ENCODE data around the gene HAUS8.
"Not testable (repeated sequence)": the region's sequence is repeated elsewhere in the genome, so short reads cannot be mapped to it uniquely, and the experiment has no call there.

HAUS8 gene

DNA sequence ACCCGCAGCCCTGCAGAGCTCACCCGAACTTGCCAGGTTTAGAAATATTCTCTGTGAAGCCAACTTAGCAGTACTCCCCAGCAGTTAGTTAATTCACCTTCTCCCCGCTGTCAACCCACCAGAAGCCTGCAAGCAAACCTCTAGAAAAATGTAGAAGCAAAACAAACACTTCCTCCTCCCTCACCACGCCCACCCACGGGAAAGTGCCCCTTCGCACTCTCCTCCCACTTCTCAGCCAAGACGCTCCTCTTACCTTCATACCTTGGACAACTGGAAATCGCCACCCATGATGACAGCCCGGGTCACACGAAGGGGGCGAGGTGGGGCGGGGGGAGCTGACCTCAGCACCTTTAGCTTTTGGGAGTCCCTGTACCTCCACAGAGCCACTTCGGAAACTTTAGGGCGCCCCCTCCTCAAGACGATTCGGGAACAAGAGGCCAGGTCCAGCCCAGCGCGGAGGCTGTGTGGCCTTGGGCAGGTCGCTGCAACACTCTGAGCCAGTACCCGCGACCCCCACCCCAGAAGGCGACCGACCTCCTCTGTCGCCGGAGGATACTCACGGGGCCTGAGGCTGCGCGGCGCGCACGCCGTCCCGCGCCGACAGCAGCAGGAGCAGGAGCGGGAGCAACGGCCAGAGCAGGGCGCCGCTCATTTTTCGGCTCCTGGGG lies 49.1 kb downstream of the HAUS8 start:
- Histone ChIP-seq H3K4me1 (ENCODE audit: control insufficient read depth in 5 of 5, insufficient read depth in 5 of 5, low read length in 5 of 5) (peaks cover 0 to 20% (median 16%) of the 10 kb centered on the region in 5 donors), H3K27ac (ENCODE audit: low read depth, low read length) (no peak overlapping the region), H3K9me3 (ENCODE audit: control insufficient read depth in 5 of 5, low read length in 5 of 5) (peaks cover 0 to 21% (median 14%) of the 10 kb centered on the region in 5 donors), H3K4me3 (ENCODE audit: low read depth in 1 of 5, low read length in 5 of 5) (peak overlapping the region in 3 of 5 donors; percentile 25 to 54 (median 46)), H3K9ac (ENCODE audit: low read length in 5 of 5) (no peak overlapping the region), H3K36me3 (ENCODE audit: control insufficient read depth in 5 of 5, insufficient read depth in 5 of 5, low read length in 5 of 5) (no peaks in the 10 kb centered on the region), H3K27me3 (ENCODE audit: control insufficient read depth in 5 of 5, insufficient read depth in 4 of 5, low read length in 5 of 5) (peaks cover 15 to 33% (median 26%) of the 10 kb centered on the region in 5 donors)

DNA sequence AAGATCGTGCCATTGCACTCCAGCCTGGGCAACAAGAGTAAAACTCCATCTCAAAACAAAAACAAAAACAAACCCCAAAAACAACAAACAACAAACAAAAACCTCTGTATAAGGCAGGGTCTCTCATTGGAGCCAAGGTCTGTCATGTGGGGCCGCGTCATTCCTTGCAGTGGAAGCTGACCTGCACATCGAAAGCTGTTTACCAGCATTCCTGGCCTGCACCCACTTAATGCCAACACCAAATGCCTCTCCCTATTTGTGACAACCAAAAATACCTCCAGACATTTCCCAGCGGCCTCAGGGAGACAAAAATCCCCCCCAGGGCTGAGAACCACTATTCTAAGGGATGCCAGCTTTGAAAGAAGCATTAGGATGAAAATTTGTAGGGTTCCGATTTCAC lies 49.9 kb downstream of the HAUS8 start:
- Histone ChIP-seq H3K36me3 (ENCODE audit: control insufficient read depth in 5 of 5, insufficient read depth in 5 of 5, low read length in 5 of 5) (no peaks in the 10 kb centered on the region), H3K27me3 (ENCODE audit: control insufficient read depth in 5 of 5, insufficient read depth in 4 of 5, low read length in 5 of 5) (peaks cover 15 to 33% (median 26%) of the 10 kb centered on the region in 5 donors), H3K4me1 (ENCODE audit: control insufficient read depth in 5 of 5, insufficient read depth in 5 of 5, low read length in 5 of 5) (peaks cover 0 to 27% (median 20%) of the 10 kb centered on the region in 5 donors), H3K27ac (ENCODE audit: low read depth, low read length) (no peak overlapping the region), H3K4me3 (ENCODE audit: low read depth in 1 of 5, low read length in 5 of 5) (no peak overlapping the region), H3K9ac (ENCODE audit: low read length in 5 of 5) (no peak overlapping the region), H3K9me3 (ENCODE audit: control insufficient read depth in 5 of 5, low read length in 5 of 5) (peaks cover 0 to 21% (median 14%) of the 10 kb centered on the region in 5 donors)

DNA sequence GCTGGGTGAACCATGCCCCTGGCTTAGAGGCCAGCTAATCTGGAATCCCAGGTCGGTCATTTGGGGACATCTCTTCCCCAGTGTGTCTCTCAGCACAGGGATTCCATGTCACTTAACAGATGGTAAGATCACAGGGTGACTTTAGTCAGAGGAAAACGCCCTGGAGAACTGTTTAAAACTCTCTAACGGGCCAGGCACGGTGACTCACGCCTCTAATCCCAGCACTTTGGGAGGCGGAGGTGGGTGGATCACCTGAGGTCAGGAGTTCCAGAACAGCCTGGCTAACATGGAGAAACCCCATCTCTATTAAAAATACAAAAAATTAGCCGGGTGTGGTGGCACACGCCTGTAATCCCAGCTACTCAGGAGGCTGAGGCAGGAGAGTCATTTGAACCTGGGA lies 50.3 kb downstream of the HAUS8 start:
- not testable (repeated sequence) for H3K4me3 ChIP-seq (ENCODE audit: low read depth in 1 of 5, low read length in 5 of 5); H3K36me3 ChIP-seq (ENCODE audit: control insufficient read depth in 5 of 5, insufficient read depth in 5 of 5, low read length in 5 of 5); H3K9ac ChIP-seq (ENCODE audit: low read length in 5 of 5); H3K27ac ChIP-seq (ENCODE audit: low read depth, low read length)
- H3K4me1 ChIP-seq (ENCODE audit: control insufficient read depth in 5 of 5, insufficient read depth in 5 of 5, low read length in 5 of 5): peaks cover 0 to 30% (median 22%) of the 10 kb centered on the region in 5 donors
- peaks cover 0 to 21% (median 14%) of the 10 kb centered on the region in 5 donors for H3K9me3 ChIP-seq (ENCODE audit: control insufficient read depth in 5 of 5, low read length in 5 of 5)
- peaks cover 15 to 33% (median 26%) of the 10 kb centered on the region in 5 donors for H3K27me3 ChIP-seq (ENCODE audit: control insufficient read depth in 5 of 5, insufficient read depth in 4 of 5, low read length in 5 of 5)

DNA sequence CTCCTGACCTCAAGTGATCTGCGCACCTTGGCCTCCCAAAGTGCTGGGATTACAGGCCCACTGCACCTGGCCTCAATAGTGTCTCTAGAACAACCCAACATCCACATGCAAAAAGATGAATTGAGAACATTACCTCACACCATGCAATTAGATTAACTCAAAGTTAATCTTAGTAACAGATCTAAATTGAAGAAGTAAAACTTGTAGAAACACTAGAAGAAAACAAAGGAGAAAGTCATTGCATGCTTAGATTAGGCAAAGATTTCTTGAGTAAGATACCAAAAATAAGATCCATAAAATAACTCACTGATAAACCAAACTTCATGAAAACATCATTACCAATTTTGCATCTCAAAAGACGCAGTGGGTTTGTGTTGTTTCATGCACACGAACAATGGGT lies 51.4 kb downstream of the HAUS8 start:
- no peak overlapping the region for H3K9ac ChIP-seq (ENCODE audit: low read length in 5 of 5)
- peaks cover 15 to 33% (median 25%) of the 10 kb centered on the region in 5 donors for H3K27me3 ChIP-seq (ENCODE audit: control insufficient read depth in 5 of 5, insufficient read depth in 4 of 5, low read length in 5 of 5)
- H3K4me1 ChIP-seq (ENCODE audit: control insufficient read depth in 5 of 5, insufficient read depth in 5 of 5, low read length in 5 of 5): peaks cover 0 to 30% (median 22%) of the 10 kb centered on the region in 5 donors
- H3K9me3 ChIP-seq (ENCODE audit: control insufficient read depth in 5 of 5, low read length in 5 of 5): peaks cover 0 to 21% (median 14%) of the 10 kb centered on the region in 5 donors
- H3K4me3 ChIP-seq (ENCODE audit: low read depth in 1 of 5, low read length in 5 of 5): no peak overlapping the region
- H3K27ac ChIP-seq (ENCODE audit: low read depth, low read length): no peak overlapping the region
- H3K36me3 ChIP-seq (ENCODE audit: control insufficient read depth in 5 of 5, insufficient read depth in 5 of 5, low read length in 5 of 5): no peaks in the 10 kb centered on the region

DNA sequence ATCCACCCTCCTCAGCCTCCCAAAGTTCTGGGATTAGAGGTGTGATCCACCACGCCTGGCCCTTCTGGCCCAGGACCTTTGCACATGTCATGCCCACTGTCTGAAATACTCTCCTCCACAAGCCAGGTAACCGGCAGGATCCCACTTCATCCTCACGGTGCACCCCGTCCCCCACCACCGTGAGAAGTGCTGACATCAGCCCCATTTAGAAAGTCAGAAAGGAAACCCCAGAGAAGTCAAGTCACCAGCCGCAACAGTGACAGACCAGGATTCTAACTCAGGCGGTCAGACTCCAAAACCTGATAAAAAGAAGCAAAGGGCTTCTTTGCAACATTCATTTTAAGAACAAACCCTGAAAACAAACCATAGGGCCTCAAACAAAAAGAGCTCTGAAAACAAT lies 52.5 kb downstream of the HAUS8 start:
- Histone ChIP-seq H3K4me3 (ENCODE audit: low read depth in 1 of 5, low read length in 5 of 5) (no peak overlapping the region), H3K27me3 (ENCODE audit: control insufficient read depth in 5 of 5, insufficient read depth in 4 of 5, low read length in 5 of 5) (peaks cover 15 to 25% (median 15%) of the 10 kb centered on the region in 5 donors), H3K9me3 (ENCODE audit: control insufficient read depth in 5 of 5, low read length in 5 of 5) (peaks cover 0 to 21% (median 14%) of the 10 kb centered on the region in 5 donors), H3K4me1 (ENCODE audit: control insufficient read depth in 5 of 5, insufficient read depth in 5 of 5, low read length in 5 of 5) (peaks cover 0 to 30% (median 22%) of the 10 kb centered on the region in 5 donors), H3K36me3 (ENCODE audit: control insufficient read depth in 5 of 5, insufficient read depth in 5 of 5, low read length in 5 of 5) (no peaks in the 10 kb centered on the region), H3K27ac (ENCODE audit: low read depth, low read length) (no peak overlapping the region), H3K9ac (ENCODE audit: low read length in 5 of 5) (no peak overlapping the region)

DNA sequence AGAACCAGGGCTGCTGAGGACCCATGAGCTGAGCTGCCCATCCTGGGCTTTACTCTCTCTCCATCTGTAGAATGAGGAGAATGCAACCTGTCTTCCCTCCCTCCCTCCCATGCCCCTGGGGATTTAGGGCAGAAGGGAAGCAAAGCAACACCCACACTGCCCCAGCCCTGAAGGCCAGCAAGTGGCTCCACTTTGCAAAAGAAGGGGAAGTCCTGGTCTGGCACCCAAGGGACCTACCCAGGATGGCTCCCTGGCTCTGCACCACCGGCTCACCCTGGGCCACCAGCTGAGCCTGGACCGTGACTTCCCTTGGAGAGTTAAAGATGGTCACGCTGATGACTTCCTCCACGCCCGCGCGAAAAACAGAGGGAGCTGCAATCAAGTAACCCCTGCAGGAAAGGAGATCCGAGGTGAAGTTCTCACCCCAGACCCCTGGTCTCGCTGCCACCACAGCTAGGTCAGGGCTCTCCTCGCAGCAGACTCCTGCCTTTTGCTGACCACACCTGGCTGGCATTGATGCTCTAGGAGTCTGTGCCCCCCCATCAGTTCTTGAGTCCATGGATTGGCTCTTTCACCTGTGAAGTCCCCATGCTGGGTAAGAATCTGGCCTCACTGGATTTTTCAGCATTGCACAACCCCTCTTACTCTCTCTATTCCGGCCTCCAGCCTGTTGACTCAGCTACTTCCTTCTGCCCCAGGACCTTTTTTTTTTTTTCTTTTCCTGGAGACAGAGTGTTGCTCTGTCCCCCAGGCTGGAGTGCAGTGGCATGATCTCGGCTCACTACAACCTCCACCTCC lies 53.3 kb downstream of the HAUS8 start:
- H3K4me3 ChIP-seq (ENCODE audit: low read depth in 1 of 5, low read length in 5 of 5): no peak overlapping the region
- peaks cover 8 to 18% (median 12%) of the 10 kb centered on the region in 5 donors for H3K27me3 ChIP-seq (ENCODE audit: control insufficient read depth in 5 of 5, insufficient read depth in 4 of 5, low read length in 5 of 5)
- H3K4me1 ChIP-seq (ENCODE audit: control insufficient read depth in 5 of 5, insufficient read depth in 5 of 5, low read length in 5 of 5): peaks cover 0 to 30% (median 22%) of the 10 kb centered on the region in 5 donors
- H3K9me3 ChIP-seq (ENCODE audit: control insufficient read depth in 5 of 5, low read length in 5 of 5): peaks cover 0 to 21% (median 14%) of the 10 kb centered on the region in 5 donors
- H3K36me3 ChIP-seq (ENCODE audit: control insufficient read depth in 5 of 5, insufficient read depth in 5 of 5, low read length in 5 of 5): no peaks in the 10 kb centered on the region
- H3K9ac ChIP-seq (ENCODE audit: low read length in 5 of 5): no peak overlapping the region
- no peak overlapping the region for H3K27ac ChIP-seq (ENCODE audit: low read depth, low read length)

DNA sequence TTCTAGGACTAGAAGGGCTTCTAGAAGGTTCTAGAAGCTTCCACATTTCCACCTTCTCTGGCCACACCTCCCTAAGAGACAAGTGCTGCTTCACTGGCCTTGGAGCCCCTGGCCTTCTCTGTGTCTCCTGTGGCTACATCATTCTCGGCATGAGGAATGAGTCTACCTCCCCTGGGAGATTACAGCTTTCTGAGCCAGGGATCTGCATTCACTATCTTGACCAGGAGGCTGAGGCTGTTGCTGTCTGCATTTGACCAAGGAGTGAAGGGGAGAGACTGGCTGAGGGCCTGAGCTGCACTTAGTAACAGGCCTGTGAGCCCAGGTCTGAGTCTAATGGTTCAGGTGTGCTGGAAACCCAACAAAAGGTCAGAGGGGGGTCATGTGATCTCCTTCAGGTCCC lies 53.9 kb downstream of the HAUS8 start:
- H3K9me3 ChIP-seq (ENCODE audit: control insufficient read depth in 5 of 5, low read length in 5 of 5): peaks cover 0 to 21% (median 14%) of the 10 kb centered on the region in 5 donors
- H3K4me1 ChIP-seq (ENCODE audit: control insufficient read depth in 5 of 5, insufficient read depth in 5 of 5, low read length in 5 of 5): peaks cover 0 to 29% (median 22%) of the 10 kb centered on the region in 5 donors
- H3K27ac ChIP-seq (ENCODE audit: low read depth, low read length): peak overlapping the region; percentile 16
- H3K9ac ChIP-seq (ENCODE audit: low read length in 5 of 5): no peak overlapping the region
- H3K27me3 ChIP-seq (ENCODE audit: control insufficient read depth in 5 of 5, insufficient read depth in 4 of 5, low read length in 5 of 5): peaks cover 7 to 18% (median 11%) of the 10 kb centered on the region in 5 donors
- H3K36me3 ChIP-seq (ENCODE audit: control insufficient read depth in 5 of 5, insufficient read depth in 5 of 5, low read length in 5 of 5): no peaks in the 10 kb centered on the region
- no peak overlapping the region for H3K4me3 ChIP-seq (ENCODE audit: low read depth in 1 of 5, low read length in 5 of 5)

DNA sequence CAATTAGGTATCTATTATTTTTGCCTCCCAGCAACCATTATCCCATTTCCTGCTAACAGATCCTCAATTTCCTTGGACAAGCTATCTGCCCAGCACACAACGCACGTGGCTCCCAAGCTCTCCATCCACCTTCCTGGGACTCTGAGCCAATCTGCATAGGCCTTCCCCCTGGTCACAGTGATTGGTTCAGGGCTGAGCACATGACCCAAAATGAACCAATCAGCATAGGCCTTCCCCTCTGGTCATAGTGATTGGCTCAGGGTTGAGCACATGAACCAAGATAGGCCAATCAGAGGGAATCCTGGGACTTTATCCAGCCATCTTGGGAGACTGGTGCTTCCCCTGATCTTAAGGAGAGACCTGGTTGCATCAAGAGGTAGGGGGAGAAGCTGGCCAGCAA lies 54.4 kb downstream of the HAUS8 start:
- Histone ChIP-seq H3K36me3 (ENCODE audit: control insufficient read depth in 5 of 5, insufficient read depth in 5 of 5, low read length in 5 of 5) (no peaks in the 10 kb centered on the region), H3K27ac (ENCODE audit: low read depth, low read length) (peak overlapping the region; percentile 16), H3K4me1 (ENCODE audit: control insufficient read depth in 5 of 5, insufficient read depth in 5 of 5, low read length in 5 of 5) (peaks cover 0 to 25% (median 17%) of the 10 kb centered on the region in 5 donors), H3K9me3 (ENCODE audit: control insufficient read depth in 5 of 5, low read length in 5 of 5) (peaks cover 0 to 21% (median 14%) of the 10 kb centered on the region in 5 donors), H3K9ac (ENCODE audit: low read length in 5 of 5) (no peak overlapping the region), H3K27me3 (ENCODE audit: control insufficient read depth in 5 of 5, insufficient read depth in 4 of 5, low read length in 5 of 5) (peaks cover 2 to 13% (median 6%) of the 10 kb centered on the region in 5 donors), H3K4me3 (ENCODE audit: low read depth in 1 of 5, low read length in 5 of 5) (peak overlapping the region in 1 of 5 donors; percentile 13)

DNA sequence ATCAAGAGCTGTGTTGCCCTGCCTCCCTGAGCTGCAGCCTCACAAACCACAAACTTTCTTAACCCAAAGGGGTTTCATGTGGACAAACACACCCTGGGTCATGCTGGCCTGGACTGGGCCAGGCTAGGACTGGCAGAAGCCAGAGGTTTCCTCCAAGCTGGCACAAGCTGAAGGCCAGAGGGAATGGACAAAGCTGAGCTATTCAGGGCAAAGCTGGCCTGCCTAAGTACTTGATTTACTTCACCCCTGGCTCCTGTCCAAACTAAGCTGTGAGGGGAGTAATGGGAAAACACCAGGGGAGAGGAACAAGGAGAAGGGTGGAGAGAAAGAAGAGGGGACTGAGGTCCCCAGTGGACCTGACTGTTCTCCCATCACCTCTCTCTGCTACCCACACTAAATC lies 54.9 kb downstream of the HAUS8 start:
- Histone ChIP-seq H3K9me3 (ENCODE audit: control insufficient read depth in 5 of 5, low read length in 5 of 5) (peaks cover 0 to 21% (median 14%) of the 10 kb centered on the region in 5 donors), H3K27me3 (ENCODE audit: control insufficient read depth in 5 of 5, insufficient read depth in 4 of 5, low read length in 5 of 5) (peaks cover 0 to 9% (median 3%) of the 10 kb centered on the region in 5 donors), H3K4me1 (ENCODE audit: control insufficient read depth in 5 of 5, insufficient read depth in 5 of 5, low read length in 5 of 5) (peaks cover 0 to 25% (median 15%) of the 10 kb centered on the region in 5 donors), H3K36me3 (ENCODE audit: control insufficient read depth in 5 of 5, insufficient read depth in 5 of 5, low read length in 5 of 5) (no peaks in the 10 kb centered on the region), H3K4me3 (ENCODE audit: low read depth in 1 of 5, low read length in 5 of 5) (no peak overlapping the region), H3K27ac (ENCODE audit: low read depth, low read length) (no peak overlapping the region), H3K9ac (ENCODE audit: low read length in 5 of 5) (no peak overlapping the region)
